ENCODE measurements around the gene RGS6.

- TF ChIP-seq POLR2A (IDR thresholded peaks at IDR 0.05) (no peak), CTCF (IDR thresholded peaks at IDR 0.05) (no peak)
These were observed 553.5 kb downstream of the RGS6 start for GRCh38 chr14:72485695-72486094.

Measured in thyroid gland (tissue), 4 donors.